BLaER1 (cell line): ENCODE results near the gene FBXO38.
"Not testable (repeated sequence)": the region's sequence is repeated elsewhere in the genome, so short reads cannot be mapped to it uniquely, and the experiment has no call there.

Source experiments
- H3K27ac ChIP-seq: shearing (Covaris generic); formaldehyde crosslinking; 2 replicates; pipeline ENCODE4 v1.8.1; 2022
- H3K27me3 ChIP-seq: shearing (Covaris generic); formaldehyde crosslinking; 2 replicates; pipeline ENCODE4 v1.8.1; 2022
- H3K36me3 ChIP-seq: shearing (Covaris generic); formaldehyde crosslinking; 2 replicates; pipeline ENCODE4 v1.8.1; 2022
- H3K4me1 ChIP-seq: shearing (Covaris generic); formaldehyde crosslinking; 2 replicates; pipeline ENCODE4 v1.8.1; 2022
- H3K4me2 ChIP-seq: shearing (Covaris generic); formaldehyde crosslinking; 2 replicates; pipeline ENCODE4 v1.8.1; 2022
- H3K4me3 ChIP-seq: shearing (Covaris generic); formaldehyde crosslinking; 2 replicates; pipeline ENCODE4 v1.8.1; 2022
- H3K9ac ChIP-seq: shearing (Covaris generic); formaldehyde crosslinking; 2 replicates; pipeline ENCODE4 v1.8.1; 2022
- H3K9me3 ChIP-seq: shearing (Covaris generic); formaldehyde crosslinking; 2 replicates; pipeline ENCODE4 v1.8.1; 2022
- H4K20me1 ChIP-seq: shearing (Covaris generic); formaldehyde crosslinking; 2 replicates; pipeline ENCODE4 v1.8.1; 2022
- Cebpa-rat ChIP-seq: shearing (Covaris generic); IDR thresholded peaks from 2 replicates; pipeline ENCODE4 v1.8.1; 2022

The FBXO38 gene

GRCh38 chr5:148446611-148447010 lies 62.9 kb downstream of the FBXO38 start:
- Histone ChIP-seq H3K4me1 (no peaks in the 10 kb centered on the region), H4K20me1 (no peaks in the 10 kb centered on the region), H3K4me3 (no peak overlapping the region), H3K9me3 (no peaks in the 10 kb centered on the region), H3K27ac (no peak overlapping the region), H3K36me3 (peaks cover 17% of the 10 kb centered on the region), H3K4me2 (no peak overlapping the region), H3K9ac (no peak overlapping the region), H3K27me3 (no peaks in the 10 kb centered on the region)
- TF ChIP-seq Cebpa-rat: no peak

DNA sequence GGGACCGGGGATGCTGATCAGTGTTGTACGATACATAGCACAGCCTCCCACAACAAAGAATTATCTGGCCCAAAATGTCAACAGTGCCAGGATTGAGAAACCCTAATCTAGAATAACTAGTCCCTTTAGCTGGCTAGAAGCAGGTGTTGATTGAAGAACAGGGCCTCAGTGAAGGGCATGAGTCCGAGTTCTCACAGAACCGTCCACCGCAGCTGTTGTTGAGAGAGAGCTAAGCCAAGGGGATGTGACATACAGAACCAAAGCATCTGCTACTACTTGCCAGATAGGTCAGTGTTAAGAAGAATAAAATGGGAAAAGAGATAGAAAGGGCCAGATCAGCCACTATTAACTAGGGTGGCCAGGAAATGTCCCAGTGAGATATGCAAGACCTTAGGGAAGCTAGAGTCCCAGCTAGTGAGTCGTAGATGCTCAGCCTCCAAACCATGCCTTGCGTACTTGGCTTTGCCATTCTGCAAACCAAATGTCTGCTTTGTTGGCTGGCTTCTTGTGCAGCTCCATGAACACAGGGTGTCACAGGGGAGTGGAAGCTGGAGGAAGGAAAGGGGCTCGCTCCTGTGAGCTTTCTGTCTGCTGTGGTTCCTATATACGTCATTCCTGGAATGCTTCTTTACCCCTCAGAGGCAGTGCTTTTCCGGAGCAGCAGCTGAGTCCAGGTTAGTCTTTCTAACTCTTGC lies 68.9 kb downstream of the FBXO38 start:
- H3K4me2 ChIP-seq: no peak overlapping the region
- no peaks in the 10 kb centered on the region for H3K36me3 ChIP-seq
- no peak overlapping the region for H3K27ac ChIP-seq
- H3K9me3 ChIP-seq: no peaks in the 10 kb centered on the region
- no peak for TF ChIP-seq Cebpa-rat
- H3K27me3 ChIP-seq: no peaks in the 10 kb centered on the region
- no peaks in the 10 kb centered on the region for H3K4me1 ChIP-seq
- H3K4me3 ChIP-seq: no peak overlapping the region
- H4K20me1 ChIP-seq: no peaks in the 10 kb centered on the region
- H3K9ac ChIP-seq: no peak overlapping the region

DNA sequence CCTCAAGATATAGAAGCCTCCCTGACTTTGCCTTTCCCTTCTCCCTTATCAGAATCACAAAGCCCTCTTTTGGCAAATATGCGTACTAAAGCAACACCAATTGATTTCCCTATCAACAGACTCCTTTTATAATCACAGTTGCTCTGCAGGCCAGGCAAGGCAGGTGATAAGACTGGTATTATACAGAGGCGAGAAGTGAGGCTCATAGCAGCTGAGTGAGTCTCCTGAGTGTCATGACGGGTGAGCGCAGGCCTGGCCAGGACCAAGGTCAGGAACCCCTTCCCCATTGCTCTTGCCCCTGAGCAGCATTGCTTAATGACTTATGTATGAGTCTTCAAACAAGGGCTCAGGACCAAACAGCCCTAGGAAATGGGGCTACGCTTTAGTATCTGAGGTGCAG lies 70.8 kb downstream of the FBXO38 start:
- Histone ChIP-seq H3K4me3 (no peak overlapping the region), H3K4me1 (no peaks in the 10 kb centered on the region), H3K36me3 (no peaks in the 10 kb centered on the region), H3K27ac (no peak overlapping the region), H3K27me3 (no peaks in the 10 kb centered on the region), H3K4me2 (no peak overlapping the region), H3K9ac (no peak overlapping the region), H3K9me3 (no peaks in the 10 kb centered on the region), H4K20me1 (no peaks in the 10 kb centered on the region)
- TF ChIP-seq Cebpa-rat: no peak

GRCh38 chr5:148455185-148455584 lies 71.4 kb downstream of the FBXO38 start:
- H3K9ac ChIP-seq: no peak overlapping the region
- H3K27me3 ChIP-seq: no peaks in the 10 kb centered on the region
- H3K4me3 ChIP-seq: no peak overlapping the region
- no peak overlapping the region for H3K27ac ChIP-seq
- H3K4me2 ChIP-seq: no peak overlapping the region
- no peaks in the 10 kb centered on the region for H3K9me3 ChIP-seq
- no peaks in the 10 kb centered on the region for H4K20me1 ChIP-seq
- TF ChIP-seq Cebpa-rat: no peak
- H3K36me3 ChIP-seq: no peaks in the 10 kb centered on the region
- H3K4me1 ChIP-seq: no peaks in the 10 kb centered on the region

- Histone ChIP-seq H4K20me1 (no peaks in the 10 kb centered on the region), H3K27me3 (no peaks in the 10 kb centered on the region)
Observed at GRCh38 chr5:148457183-148457620, 73.4 kb downstream of the FBXO38 start.

DNA sequence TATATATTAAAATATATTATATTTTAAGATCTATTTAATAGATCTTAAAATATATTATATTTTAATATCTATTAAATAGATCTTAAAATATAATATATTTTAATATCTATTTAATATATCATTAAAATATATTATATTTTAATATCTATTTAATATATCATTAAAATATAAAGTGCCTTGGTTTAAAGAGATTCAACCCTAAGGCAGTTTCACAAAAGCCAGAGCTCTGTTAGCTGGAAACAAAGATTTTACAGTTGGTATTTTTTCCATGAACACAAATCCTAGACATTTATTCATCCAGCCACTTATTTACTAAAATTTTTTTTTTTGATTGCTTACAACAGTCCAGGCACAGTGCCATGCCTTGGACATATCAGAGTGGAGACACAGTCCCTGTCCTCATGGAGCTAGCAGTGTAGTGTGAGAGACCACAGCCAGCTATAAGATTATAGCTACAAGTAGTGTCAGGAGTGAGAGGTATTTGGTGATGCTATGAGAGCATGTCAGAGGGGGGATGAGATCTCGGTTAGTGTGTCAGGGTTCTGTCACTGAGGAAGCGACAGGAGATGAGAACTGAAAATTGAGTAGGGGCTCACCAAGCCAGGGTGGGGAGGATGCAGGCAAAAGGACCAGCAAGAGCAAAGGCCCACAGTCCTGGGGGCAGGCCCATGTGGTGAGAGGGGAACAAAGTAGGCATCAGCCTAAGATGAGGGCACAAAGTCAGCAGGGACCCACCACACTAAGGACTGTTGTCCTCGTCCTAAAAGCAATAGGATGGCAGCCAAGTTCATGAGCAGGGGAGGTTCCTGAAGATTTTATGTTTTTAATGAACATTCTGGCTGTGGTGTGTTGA lies 74.5 kb downstream of the FBXO38 start:
- no peak overlapping the region for H3K27ac ChIP-seq
- no peaks in the 10 kb centered on the region for H3K36me3 ChIP-seq
- no peak overlapping the region for H3K4me3 ChIP-seq
- TF ChIP-seq Cebpa-rat: no peak
- no peaks in the 10 kb centered on the region for H3K9me3 ChIP-seq
- no peaks in the 10 kb centered on the region for H3K4me1 ChIP-seq
- no peaks in the 10 kb centered on the region for H4K20me1 ChIP-seq
- H3K9ac ChIP-seq: no peak overlapping the region
- H3K27me3 ChIP-seq: no peaks in the 10 kb centered on the region
- H3K4me2 ChIP-seq: no peak overlapping the region

More at GRCh38 chr5:148457183-148457620, 73.4 kb downstream of the FBXO38 start:
- no peak for TF ChIP-seq Cebpa-rat
- no peak overlapping the region for H3K4me3 ChIP-seq
- no peaks in the 10 kb centered on the region for H3K4me1 ChIP-seq
- H3K9ac ChIP-seq: no peak overlapping the region
- H3K9me3 ChIP-seq: no peaks in the 10 kb centered on the region
- H3K27ac ChIP-seq: no peak overlapping the region
- no peak overlapping the region for H3K4me2 ChIP-seq
- H3K36me3 ChIP-seq: no peaks in the 10 kb centered on the region

DNA sequence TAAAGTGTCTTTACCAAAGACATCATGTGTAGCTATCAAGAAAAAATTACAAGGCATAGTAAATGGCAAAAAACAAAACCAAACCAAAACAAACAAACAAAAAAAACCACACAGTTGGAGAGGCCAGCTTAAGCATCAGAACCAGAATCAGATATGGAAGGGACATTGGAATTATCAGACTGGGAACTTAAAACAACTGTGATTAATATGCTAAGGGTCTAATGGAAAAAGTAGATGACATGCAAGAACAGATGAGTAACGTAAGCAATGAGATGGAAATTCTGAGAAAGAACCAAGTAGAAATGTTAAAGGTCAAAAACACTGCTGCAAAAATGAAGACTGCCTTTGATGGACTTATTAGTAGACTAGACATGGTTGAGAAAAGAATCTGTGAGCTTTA lies 75.9 kb downstream of the FBXO38 start:
- Histone ChIP-seq H4K20me1 (no peaks in the 10 kb centered on the region), H3K9me3 (no peaks in the 10 kb centered on the region), H3K4me2 (no peak overlapping the region), H3K9ac (no peak overlapping the region), H3K27ac (no peak overlapping the region), H3K36me3 (no peaks in the 10 kb centered on the region), H3K27me3 (no peaks in the 10 kb centered on the region), H3K4me1 (no peaks in the 10 kb centered on the region), H3K4me3 (no peak overlapping the region)
- no peak for TF ChIP-seq Cebpa-rat

GRCh38 chr5:148465381-148466235 lies 81.8 kb downstream of the FBXO38 start:
- no peaks in the 10 kb centered on the region for H3K9me3 ChIP-seq
- H3K27me3 ChIP-seq: no peaks in the 10 kb centered on the region
- H3K27ac ChIP-seq: no peak overlapping the region
- no peak overlapping the region for H3K4me3 ChIP-seq
- no peaks in the 10 kb centered on the region for H3K36me3 ChIP-seq
- H4K20me1 ChIP-seq: no peaks in the 10 kb centered on the region
- H3K4me2 ChIP-seq: no peak overlapping the region
- TF ChIP-seq Cebpa-rat: no peak
- no peaks in the 10 kb centered on the region for H3K4me1 ChIP-seq
- no peak overlapping the region for H3K9ac ChIP-seq

GRCh38 chr5:148466236-148466580 lies 82.5 kb downstream of the FBXO38 start:
- no peak for TF ChIP-seq Cebpa-rat
- no peaks in the 10 kb centered on the region for H3K9me3 ChIP-seq
- no peak overlapping the region for H3K9ac ChIP-seq
- H4K20me1 ChIP-seq: no peaks in the 10 kb centered on the region
- no peaks in the 10 kb centered on the region for H3K27me3 ChIP-seq
- no peak overlapping the region for H3K4me3 ChIP-seq
- H3K4me1 ChIP-seq: no peaks in the 10 kb centered on the region
- no peaks in the 10 kb centered on the region for H3K36me3 ChIP-seq
- H3K27ac ChIP-seq: no peak overlapping the region
- no peak overlapping the region for H3K4me2 ChIP-seq

DNA sequence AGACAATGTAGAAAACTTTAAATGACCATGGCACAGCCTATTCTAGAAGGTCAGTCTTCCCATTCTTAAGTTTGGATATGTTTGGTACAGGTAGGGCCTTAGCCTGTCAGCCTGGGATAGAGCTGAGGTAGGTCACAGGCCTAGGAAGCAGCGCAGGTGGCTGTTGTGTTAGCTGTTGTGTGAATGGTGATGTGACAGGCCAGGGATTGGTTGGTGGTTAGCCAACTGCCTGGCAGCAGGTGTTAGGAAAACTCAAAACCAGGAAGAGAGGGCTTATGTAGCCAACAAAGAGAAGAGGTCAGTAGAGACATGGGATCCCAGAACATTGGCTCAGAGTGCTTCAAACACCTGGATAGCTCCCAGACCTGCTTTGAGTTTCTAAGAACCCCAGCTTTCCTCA lies 84.2 kb downstream of the FBXO38 start:
- TF ChIP-seq Cebpa-rat: no peak

DNA sequence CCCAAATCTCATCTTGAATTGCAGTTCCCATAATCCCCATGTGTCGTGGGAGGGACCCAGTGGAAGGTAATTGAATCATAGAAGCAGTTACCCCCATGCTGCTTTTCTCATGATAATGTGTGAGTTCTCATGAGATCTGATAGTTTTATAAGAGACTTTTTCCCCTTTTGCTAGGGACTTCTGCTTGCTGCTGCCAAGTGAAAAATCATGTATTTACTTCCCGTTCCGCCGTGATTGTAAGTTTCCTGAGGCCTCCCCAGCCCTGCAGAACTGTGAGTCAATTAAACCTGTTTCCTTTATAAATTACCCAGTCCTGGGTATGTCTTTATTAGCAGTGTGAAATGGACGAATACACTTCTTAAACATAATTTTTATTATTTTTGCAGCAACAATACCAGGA lies 85.0 kb downstream of the FBXO38 start:
- not testable (repeated sequence) for H4K20me1 ChIP-seq, H3K4me3 ChIP-seq, H3K27ac ChIP-seq

More for the DNA sequence above, 84.2 kb downstream of the FBXO38 start:
- Histone ChIP-seq H3K27me3 (no peaks in the 10 kb centered on the region), H3K9ac (no peak overlapping the region), H3K36me3 (no peaks in the 10 kb centered on the region), H4K20me1 (no peaks in the 10 kb centered on the region), H3K4me2 (no peak overlapping the region), H3K9me3 (no peaks in the 10 kb centered on the region), H3K27ac (no peak overlapping the region), H3K4me1 (no peaks in the 10 kb centered on the region), H3K4me3 (no peak overlapping the region)

More for the DNA sequence above, 85.0 kb downstream of the FBXO38 start:
- not testable (repeated sequence) for H3K4me1 ChIP-seq, H3K36me3 ChIP-seq, H3K27me3 ChIP-seq, H3K9me3 ChIP-seq, H3K4me2 ChIP-seq, H3K9ac ChIP-seq
